GM21576 (cell line): ENCODE measurements around the gene DHX36.

ENCODE experiments used
- ATAC-seq: cut with Tn5 transposase; IDR thresholded peaks from one replicate; pipeline ENCODE4 v1.9.1; 2021; ENCODE audit warnings: mild to moderate bottlenecking, moderate library complexity; ENCODE audit not compliant: unreplicated experiment

Gene DHX36

DNA sequence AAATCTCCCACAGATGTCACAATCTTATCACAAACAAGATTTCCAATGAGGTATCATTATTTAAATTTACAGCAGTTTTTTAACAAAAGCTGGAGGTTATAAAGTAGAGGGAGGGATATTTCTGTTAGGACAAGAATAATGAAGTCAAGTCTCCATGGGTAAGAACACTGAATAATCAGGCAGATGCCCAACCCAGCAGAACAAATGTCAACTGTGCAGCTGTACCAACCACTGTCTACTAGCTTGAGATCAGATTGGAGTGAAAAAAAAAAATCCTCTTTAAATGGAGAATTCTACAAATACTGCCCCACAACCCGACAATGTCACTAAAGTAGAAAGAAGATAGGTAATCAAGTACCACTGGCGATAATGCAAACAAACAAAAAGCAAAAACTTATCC lies 30.3 kb downstream of the DHX36 start:
- ATAC-seq: no peak

DNA sequence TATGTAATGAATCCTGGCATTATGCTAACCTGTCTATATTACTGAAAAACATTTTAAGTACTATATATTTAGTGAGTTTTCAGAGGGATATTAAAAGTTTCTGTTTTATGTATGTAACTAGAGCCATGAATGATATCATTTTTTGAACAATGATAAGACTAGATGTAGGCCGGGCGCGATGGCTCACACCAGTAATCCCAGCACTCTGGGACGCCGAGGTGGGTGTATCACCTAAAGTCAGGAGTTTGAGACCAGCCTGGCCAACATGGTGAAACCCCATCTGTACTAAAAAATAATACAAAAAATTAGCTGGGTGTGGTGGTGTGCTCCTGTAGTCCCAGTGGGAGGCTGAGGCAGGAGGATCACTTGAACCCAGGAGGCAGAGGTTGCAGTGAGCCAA lies 34.1 kb downstream of the DHX36 start:
- no peak for ATAC-seq

DNA sequence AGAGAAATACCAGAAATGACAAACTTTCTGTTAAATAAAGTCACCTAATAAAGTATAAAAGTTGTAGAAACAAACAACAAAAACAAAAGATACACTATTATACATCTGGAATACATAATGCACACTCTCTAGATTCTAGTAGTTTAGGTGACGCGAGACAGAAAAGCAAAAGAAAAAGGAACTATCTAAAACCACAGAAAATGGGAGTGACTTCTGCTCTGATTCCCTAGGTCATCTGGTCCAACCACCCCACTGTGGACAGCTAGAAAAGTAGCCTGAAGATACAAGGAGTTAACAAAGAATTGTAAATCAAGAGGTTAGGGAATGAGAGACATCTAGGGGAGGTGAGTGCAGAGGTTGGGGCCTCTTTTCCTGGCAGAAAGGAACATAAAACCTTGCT lies 39.1 kb downstream of the DHX36 start:
- ATAC-seq: peak; percentile 72

DNA sequence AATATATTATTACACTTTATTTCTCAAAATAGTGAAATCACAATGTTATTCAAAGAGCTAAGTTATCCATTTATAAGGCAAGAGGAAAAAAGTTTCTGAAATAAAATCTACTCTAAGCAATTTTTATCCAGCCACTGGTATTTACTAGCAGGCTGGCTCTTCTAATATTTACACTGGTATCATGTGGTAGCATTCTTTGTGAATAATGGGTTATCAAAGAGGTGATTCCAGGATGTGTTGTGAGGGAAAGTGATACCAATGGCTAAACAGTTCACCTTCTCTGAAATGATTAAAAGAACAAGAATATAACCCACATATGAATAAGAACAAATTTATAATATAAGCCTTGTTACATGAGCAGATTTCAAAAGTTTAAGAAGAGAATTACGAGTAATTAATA lies 44.1 kb downstream of the DHX36 start:
- no peak for ATAC-seq

DNA sequence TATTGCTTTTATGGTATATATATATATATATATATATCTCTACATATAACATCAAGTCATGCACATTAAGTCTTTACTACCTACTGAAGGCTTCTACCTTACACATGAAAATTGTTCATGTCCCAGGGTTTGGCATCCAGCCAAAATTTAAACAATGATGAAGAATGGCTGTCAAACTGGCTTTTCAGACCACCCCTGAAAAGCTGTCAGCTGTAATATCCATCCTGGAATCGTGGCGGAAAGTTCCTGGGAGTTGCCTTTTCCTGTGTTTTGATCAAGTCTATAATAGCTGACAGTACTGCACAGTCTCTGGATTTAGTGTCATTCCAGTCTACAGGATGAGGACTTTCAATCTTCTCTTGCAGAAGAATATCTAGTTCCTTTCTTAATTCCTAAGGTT lies 48.3 kb downstream of the DHX36 start:
- no peak for ATAC-seq

DNA sequence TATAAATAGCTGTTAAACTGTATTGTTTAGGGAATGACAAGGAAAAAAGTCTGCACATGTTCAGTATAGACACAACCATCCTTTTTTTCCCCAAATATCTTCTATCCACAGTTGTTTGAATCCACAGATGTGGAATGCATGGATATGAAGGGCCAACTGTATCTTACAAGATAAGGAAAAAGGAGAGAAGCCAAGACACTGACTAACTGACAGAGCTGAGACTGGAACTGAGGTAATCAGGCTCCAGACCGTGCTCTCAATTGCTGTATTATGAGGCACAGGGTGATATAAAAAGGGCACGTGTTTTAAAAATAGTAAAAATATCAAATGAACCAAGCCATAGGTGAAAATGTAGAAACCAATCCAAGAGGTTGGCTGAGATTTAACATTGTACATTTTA lies 49.0 kb downstream of the DHX36 start:
- ATAC-seq: no peak

DNA sequence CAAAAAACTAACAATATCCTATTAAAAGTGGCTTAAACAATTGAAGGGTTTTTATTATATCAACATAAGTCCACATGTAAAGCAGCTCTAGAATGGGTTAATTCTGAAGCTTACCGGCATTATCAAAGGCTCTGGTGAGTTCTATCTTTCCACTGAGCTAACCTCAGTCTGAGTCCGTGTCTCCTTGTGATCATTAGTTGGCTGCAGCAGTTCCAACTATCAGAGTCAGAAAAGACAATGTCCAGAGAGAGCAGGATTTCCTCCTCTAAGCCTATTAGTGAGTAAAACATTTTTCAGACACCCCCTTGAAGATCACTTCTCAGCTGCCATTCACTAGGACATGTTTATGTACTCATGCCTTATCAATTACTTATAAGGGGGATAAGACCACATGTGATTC lies 49.9 kb downstream of the DHX36 start:
- no peak for ATAC-seq

DNA sequence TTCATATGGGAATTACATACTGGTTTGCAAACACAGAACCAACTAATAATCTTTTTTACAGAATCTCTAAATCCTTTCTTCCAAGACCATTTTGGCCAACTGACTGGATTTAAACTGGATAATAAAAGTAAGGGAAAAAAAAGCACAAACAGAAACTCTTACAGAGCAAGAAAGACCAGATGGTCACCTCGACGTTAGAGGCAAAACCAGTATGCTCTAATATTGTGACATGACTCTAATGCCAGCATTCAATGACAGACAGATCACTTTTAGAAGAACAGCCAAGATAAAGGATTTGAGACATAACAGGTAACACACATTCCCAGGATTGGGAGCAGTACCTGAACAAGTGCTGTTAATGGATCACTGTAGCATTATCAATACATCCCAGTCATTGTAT lies 50.9 kb downstream of the DHX36 start:
- no peak for ATAC-seq

DNA sequence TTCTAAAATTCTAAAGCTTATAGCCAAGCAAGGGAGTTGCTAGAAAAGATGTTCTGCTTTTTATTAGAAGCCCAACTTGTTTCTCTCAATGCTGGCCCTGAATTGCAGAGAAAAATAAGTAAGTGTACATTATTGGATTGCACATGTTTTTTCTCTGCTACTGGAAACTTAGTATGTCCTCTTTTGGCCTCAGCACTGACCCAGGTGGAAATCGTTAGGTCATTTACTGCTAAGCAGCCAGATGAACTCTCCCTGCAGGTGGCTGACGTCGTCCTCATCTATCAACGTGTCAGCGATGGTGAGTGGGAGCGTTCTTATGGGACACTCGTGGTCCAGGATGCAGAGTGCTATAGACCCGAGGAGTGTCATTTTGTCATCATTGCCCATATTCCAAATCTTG lies 69.8 kb downstream of the DHX36 start:
- no peak for ATAC-seq

DNA sequence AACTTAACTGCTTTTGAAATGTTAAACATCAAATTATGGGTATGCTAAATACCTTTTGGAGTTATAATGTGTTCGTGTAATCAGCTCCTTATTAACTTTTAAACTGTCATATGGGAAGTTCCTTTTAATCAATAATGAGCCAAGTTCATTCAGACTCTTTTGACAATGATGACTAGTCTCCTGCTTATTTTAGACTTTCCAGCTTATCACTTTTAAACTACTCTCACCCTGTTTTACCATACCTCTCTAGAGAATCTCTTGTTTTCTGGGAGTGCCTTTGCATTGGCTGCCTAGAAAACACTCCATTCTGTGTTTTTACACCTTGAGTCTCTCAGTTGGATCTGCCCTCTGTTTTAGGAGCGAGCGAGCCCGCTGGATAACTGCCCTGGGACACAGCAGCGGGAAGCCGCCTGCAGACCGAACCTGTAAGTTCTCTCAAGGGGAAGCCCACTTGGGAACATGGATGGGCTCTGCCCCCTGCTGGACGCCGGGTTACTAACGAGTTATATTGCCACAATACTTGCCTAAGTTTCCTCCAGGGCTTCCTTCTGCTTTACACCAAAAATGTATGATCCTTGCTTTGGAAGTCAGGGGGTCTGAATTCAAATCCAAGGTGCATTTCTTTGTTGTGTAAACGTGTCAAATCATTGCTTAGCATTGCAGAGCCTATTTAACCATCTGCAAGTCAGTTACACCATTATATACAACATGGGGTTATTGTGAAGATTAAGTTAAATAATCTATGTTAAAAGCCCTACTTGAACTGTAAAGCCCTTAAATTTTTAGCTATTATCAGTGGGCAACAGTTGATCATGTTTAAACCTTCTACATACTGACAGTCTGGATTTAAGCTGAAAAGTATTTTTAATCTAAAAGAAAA lies 71.3 kb downstream of the DHX36 start:
- ATAC-seq: peak; percentile 93

DNA sequence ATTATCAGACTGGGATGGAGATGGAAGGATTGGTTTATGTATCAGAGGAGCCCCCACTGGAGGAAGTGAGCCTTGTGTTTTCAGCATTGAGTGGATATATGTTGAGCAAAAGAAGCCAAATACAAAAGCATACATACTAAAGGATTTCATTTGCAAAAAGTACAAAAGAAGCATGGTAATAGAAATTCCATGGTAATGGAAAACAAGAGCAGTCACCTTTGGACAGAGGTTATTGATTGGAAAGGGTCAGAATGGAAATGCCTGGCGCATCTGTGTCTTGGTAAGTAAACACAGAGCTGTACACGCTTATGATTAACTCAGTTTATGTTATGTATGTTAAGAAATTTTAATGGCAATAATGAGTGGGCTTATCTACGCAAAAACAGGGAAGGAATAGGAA lies 72.7 kb downstream of the DHX36 start:
- no peak for ATAC-seq

DNA sequence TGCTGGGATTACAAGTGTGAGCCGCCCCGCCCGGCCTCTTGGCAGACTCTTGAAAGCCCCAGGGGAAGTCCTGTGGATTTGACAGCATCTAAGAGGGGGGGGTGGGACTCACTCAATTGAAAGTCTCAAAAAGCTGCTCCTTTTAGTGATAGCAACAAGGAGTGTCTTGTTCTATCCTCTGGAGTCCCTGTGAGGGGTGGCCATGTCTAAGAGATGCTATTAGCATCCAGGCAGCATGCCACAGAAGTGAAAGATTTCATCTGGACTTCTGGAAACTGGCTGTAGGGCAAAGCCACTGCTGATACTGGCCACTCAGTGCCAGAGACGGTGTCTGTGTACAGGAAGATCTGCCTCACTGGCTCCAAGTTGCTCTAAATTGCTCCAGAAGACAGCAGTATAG lies 74.0 kb downstream of the DHX36 start:
- no peak for ATAC-seq

DNA sequence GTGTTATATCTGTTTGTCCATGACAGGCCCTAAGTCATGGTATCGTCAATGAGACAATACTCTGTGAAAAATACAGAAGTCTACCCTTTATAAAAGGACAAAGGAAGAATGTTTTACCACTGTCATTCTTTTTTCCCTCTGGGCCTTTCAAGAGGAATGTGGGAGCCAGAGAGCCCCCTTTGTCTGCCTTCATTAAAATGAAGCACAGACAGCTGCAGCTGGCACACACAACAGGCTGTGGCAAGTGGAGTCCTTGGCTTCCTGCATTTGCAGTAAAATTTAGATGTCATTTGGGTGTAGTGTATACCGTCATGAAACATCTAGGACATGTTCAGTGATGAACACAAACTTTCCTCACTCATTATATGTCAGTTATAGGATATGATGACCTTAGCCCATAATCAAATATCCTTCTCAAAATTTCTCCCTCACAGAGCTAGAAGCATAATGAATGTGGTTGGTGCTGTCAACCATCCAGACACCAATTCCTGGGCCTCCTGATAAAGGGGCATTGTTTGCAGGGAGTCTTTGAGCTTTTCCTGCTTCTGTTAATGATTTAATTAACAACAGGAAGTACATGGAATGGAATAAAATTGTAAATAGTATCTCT lies 76.4 kb downstream of the DHX36 start:
- ATAC-seq: no peak

DNA sequence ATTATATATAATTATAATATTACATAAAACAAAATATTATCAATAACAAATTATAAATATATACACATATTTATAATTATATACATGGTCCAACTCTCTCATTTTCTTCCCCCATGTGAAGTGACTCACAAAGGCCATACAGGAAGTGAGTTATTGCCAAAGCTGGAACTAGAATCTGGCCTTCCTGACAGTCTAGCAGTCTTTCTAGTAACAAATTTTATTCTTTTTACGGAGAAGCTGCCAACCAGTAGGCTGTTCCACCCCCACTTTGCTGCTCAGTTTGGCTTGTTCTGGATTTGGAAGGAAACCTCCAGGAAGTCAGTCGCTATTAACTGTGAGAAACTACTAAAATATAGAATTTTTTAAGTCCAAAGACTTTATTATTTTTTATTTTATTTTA lies 79.6 kb downstream of the DHX36 start:
- ATAC-seq: no peak

DNA sequence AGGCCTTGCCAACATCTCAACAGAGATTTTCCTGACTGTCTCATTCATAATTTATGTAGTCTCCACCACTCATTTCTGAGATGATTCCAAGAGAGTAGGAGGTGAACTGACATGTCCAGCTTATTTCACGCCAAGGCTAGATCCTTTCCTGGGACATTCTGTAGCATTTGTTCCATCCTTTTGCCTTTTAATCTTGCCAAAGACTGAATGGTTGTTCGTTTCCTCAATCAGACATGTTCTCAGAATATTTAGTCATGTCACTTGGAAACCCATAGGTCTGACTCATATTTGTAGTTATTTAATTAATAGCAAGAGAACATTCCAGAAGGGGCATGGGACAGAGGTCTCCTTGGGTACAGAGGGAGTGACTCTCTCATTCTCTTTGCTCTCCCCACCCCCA lies 80.9 kb downstream of the DHX36 start:
- ATAC-seq: no peak

DNA sequence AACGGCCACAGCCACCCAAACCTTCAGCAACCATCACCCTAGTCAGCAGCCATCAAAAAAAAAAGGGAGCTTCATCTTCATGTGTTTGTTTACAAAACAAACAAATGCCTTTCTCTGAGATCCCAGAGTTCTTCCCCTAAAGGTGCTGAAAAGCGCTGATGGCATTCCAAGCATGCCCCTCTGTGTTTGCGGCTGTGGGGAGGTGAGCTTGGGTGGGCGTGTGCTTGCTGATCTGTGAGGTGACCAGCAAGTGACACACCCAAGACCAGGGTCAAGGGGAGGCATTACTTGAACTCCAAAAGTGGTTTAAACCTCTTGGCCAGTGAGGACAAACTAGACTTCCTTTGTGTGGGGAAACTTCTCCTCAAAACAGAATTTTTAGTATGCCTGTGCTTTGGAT lies 81.5 kb downstream of the DHX36 start:
- no peak for ATAC-seq

DNA sequence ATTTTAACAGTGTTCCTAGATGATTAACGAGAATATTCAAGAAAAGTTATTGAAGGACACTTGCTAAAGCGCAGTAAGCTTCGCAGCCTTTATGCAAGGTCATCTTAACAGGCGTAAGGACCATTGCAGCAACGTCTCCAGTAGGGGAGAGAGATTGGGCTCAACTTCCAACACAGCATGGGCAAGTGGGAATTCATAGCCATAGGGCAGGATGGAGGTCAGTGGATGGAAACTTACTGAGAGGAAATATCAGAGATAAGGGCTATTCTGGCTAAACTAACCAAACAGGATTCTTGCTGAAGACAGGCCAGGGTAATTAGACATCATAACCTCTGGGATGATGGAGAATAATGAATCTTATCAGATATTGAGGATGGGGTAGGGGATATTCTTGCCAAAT lies 82.8 kb downstream of the DHX36 start:
- ATAC-seq: no peak

DNA sequence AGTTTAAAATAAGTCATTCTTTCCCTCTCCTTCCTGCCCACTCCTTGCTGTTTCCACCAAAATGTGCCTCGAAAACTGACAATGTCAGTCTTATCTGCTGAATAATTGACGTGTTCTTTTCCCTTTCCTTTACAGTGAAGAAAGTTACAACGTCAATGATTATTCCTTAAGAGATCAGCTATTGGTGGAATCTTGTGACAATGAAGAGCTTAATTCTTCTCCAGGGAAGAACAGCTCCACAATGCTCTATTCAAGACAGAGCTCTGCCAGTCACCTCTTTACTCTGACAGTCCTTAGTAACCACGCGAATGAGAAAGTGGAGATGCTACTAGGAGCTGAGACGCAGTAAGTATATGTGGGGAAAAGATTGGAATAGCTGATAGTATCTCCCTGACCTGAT lies 84.1 kb downstream of the DHX36 start:
- ATAC-seq: no peak

DNA sequence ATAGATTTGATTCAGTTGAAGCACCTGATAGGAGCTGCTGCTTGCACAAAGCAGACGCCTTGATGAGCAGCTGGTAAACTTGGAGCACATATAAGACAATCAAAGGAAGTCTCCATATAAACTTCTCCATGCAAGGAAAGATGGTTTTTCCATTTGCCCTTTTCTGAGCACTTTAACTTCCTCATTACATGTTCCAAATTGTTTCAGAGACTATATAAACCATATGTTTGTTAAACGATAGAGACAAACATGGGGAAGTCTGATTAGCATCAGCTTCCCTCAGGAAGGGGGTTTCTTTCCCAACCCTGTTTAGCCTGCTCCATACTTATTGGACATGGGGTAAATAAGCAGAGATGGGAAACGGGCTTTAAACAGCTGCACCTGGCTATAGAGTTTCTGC lies 88.0 kb downstream of the DHX36 start:
- no peak for ATAC-seq

DNA sequence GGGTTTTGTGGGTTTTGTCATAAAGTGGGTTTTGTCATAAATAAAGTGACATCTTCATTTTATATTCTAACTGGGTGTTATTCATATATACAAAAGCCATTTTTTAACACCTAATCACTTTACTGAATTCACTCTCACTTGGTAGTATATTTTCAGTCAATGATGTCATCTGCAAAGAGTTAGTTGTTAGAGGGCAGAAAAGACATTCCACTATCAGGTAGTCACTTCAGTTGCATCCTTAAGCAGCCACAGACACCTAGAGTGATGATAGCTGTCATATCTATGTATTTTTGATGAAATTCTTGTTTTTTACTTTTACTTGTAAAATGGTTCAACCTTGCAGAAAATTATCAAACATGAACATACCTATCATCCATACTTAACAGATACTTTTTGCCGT lies 89.0 kb downstream of the DHX36 start:
- ATAC-seq: no peak

DNA sequence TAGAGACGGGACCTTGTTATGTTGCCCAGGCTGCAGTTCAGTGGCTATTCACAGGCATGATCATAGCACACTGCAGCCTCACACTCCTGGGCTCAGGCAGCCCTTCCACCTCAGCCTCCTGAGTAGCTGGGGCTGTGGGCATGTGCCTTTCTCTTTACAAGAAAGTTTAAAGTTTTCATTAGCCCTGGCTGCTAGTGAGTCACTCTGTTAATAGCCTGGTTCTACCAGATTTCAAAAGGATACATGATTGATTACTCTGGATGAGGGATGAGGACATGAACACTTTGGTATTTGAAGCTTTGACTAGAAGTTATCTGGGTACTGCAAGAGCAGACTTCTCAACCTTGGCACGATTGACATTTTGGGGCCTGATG lies 95.1 kb downstream of the DHX36 start:
- ATAC-seq: no peak

DNA sequence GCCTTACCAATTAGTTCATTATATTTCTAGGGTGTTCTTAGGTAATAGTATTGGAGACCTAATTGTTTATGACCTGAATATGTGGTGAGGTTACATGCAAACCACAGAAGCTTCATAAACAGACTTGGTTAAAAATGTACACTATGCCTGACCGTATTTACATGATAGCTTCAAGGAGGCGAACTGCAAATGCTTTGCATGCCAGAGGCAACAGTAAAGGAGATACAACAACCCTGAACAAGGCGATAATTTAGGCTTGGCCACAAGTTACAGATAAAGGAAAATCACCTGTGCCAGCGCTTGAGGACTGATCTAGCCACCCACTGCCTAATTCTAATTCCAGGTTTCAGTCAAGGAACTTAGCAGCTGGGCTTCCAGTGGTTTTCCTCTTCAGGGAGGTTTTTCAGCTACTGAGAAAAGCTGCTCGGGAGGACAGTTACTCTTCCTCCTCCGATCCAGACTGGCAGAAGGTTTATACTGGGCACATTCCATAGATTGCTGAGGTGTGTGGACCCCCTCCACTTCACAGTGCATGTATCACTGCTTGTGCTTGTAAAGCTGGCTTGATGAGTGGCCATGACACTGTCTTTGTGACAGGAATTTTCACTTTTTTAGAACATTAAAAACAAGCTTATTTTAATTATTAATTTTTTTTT lies 95.6 kb downstream of the DHX36 start:
- no peak for ATAC-seq
